GM19395 (cell line): ENCODE data around the gene SDHD.
"Not testable (repeated sequence)": the region's sequence is repeated elsewhere in the genome, so short reads cannot be mapped to it uniquely, and the experiment has no call there.

Experiments used
- ATAC-seq: cut with Tn5 transposase; IDR thresholded peaks from one replicate; pipeline ENCODE4 v1.9.1; 2021; ENCODE audit warnings: mild to moderate bottlenecking, moderate library complexity; ENCODE audit not compliant: unreplicated experiment

Gene SDHD

GRCh38 chr11:112086422-112087191 is at the start of gene SDHD, which contains the start of gene TIMM8B:
SDHD (plus strand) TSS chr11:112086873; CDS start chr11:112086908, 35 bp downstream.
TIMM8B (minus strand) TSS chr11:112086756; CDS start chr11:112086723, 33 bp downstream.
- peak; percentile 95 for ATAC-seq

GRCh38 chr11:112037527-112037926 is 49.1 kb upstream of the SDHD start:
- no peak for ATAC-seq

GRCh38 chr11:112042161-112042960 is 44.3 kb upstream of the SDHD start:
- no peak for ATAC-seq

DNA sequence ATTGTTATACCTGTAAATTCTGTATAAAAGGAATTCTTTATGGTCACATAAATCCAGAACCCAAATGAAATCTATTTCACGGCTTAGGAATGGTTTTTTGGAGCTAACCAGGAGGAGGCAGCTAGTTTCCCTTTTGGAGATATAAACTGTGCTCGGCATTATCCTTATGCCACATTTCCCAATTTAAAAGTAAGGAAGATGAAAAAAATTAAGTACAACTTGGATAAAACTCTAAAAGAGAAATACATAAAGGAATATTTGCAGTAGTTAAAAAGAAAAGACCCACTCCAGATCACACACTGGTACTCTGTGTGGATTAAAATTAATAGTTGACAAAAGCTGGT is 43.7 kb upstream of the SDHD start:
- no peak for ATAC-seq

- ATAC-seq = no peak
Measured at GRCh38 chr11:112044961-112045360, 41.7 kb upstream of the SDHD start.

GRCh38 chr11:112046647-112047046 is 40.0 kb upstream of the SDHD start:
- ATAC-seq = not testable (repeated sequence)

DNA sequence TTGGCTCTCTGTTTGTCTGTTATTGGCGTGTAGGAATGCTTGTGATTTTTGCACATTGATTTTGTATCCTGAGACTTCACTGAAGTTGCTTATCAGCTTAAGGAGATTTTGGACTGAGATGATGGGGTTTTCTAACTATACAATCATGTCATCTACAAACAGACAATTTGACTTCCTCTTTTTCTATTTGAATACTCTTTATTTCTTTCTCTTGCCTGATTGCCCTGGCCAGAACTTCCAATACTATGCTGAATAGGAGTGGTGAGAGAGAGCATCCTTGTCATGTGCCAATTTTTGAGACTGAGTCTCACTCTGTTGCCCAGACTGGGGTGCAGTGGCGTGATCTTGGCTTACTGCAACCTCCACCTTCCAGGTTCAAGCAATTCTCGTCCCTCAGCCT is 38.4 kb upstream of the SDHD start:
- not testable (repeated sequence) for ATAC-seq

- no peak for ATAC-seq
Measured at GRCh38 chr11:112049777-112050176, 36.9 kb upstream of the SDHD start.

DNA sequence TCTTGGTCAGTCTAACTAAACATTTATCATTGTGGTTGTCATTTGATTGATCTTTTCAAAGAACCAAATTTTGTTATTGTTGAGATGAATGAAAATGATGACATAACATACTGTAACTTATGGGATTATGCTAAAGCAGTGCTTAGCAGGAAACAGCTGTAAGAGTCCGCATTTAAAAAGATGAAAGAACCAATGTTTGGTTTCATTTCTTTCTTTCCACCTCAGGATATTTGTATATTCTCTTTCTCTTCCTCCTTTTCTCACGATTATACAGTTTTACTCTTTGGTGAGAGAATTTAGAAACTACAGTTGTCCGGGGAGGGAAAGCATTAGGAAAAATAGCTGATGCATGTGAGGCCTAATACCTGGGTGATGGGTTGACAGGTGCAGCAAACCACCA is 36.0 kb upstream of the SDHD start:
- ATAC-seq = peak; percentile 81

- ATAC-seq = no peak
Measured at GRCh38 chr11:112051768-112052167, 34.9 kb upstream of the SDHD start.

- no peak for ATAC-seq
Measured at GRCh38 chr11:112057170-112057569, 29.5 kb upstream of the SDHD start.

- ATAC-seq = no peak
Measured at GRCh38 chr11:112058103-112058502, 28.6 kb upstream of the SDHD start.

GRCh38 chr11:112062923-112063322 is 23.8 kb upstream of the SDHD start:
- no peak for ATAC-seq

DNA sequence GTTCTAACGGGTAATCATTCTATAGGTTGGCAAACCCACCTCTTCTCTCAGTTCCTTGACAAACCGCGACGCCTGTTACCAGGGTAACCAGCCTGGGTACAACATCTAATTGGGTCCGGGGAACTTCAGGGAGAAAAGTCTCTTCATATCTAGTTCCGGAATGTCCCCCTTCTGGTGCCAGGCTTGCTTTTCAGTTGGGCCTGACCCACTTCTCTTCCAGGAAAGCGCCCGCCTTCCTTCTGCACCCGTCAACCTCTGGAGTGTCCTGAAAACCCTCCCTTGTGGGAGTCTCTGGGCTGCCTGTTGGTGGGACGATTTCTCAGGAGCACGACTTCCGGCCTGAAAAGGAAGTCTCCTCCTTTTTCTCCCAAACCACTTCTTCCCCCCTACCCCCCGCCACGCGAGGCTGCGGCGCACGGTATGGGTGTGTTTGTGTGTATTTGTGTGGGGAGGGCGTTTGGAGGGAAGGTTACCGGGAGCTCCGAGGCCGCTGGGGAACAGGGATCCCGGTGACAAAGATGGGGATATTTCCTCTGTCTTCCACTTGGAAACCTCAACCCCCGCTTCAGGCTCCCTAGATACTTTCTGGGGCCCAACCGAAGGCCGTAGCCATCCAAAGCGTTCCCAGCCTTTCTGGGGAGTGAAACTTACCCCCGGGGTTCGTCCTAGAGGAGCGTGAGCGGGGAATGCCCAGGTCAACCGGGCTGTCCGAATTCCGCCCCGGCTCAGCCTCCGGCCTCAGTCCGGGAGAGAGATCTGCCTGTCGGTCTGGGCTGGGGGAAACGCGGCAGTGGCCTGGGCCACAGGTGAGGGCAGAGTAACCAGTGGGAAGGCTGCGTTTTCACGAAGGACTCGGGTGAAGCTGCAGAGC is 12.5 kb upstream of the SDHD start, which contains the start of the genes NKAPD1 and PIH1D2:
Gene NKAPD1 (plus strand): TSS at position 359 of the 871 bp plus-strand sequence. CDS start 1,276 bp downstream, outside the sequence.
Gene PIH1D2 (minus strand): TSS at position 77 of the 871 bp plus-strand sequence. CDS start 843 bp downstream, outside the sequence.
- peak; percentile 93 for ATAC-seq

GRCh38 chr11:112082729-112083128 is 3.9 kb upstream of the SDHD start:
- ATAC-seq = no peak

DNA sequence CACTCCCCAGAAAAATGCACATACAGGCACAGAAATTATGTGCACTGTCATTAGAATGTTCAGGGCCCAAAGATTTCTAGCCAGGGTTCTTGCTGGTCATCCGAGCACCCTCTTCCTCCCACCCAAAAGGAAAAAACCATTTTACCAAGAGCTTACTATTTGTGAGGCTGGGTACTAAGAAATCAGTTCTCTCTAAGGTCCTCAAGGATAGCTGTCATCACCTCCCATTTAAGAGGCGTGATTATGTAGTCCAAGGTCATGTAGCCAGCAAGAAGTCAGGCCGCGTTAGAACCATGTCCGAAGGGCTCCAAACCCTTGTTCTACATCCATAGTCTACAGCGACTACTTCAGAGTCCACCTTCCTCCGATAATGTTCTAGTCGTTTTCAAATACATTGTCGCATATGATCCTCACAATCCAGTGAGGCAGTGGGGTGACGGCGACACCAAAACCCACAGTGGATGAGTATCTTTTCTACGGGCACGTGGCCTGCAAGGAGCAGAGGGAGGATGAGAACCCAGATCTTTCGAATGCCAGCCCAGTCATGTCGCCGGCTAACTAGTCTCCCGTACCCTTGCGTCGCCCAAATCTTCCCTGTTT is 751 bp upstream of the SDHD start:
- peak; percentile 42 for ATAC-seq

DNA sequence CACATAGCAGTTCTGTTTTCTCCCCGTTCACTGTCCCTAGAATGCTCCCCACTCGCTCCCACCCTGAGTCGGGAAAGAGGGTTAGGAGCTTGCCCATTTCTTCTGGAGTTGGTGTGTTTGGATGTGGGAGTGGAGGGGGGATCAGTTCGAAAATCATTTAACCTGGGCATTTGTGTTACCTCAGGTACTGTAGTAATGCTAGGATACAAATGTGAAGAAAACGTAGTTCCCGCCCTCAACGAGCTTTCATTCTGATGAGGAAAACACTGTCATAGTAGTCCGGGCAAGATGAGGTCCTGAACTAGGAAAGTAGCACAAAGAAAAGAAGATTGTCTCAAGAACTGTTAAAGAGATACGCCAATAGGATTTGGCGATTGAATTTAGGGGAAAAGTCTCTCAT is 539 bp downstream of the SDHD start:
- no peak for ATAC-seq

GRCh38 chr11:112095302-112095701 is 8.6 kb downstream of the SDHD start:
- not testable (repeated sequence) for ATAC-seq

GRCh38 chr11:112096194-112096593 is 9.5 kb downstream of the SDHD start:
- ATAC-seq = no peak

- no peak for ATAC-seq
Measured at GRCh38 chr11:112097734-112098528, 11.3 kb downstream of the SDHD start.
